Tibial nerve (tissue), 4 donors: ENCODE results near the gene DGLUCY. TPM values are rescaled to one million over a fixed set of nuclear protein-coding genes. Genes with fewer than 3 reads are reported as not detected.

Source experiments
- DNase-seq, 2 donors: peaks; one replicate each; pipeline ENCODE4 v3.0.0-alpha.2; 2019; ENCODE audit warnings: low spot score in 2 of 2
- H3K27ac ChIP-seq, 4 donors: fragments of 200-600 bp; sonication (generic) in 3 of 4; one replicate each; pipeline ENCODE4 v1.5.1; 2017 to 2019; ENCODE audit warnings: mild to moderate bottlenecking in 1 of 4
- H3K27me3 ChIP-seq, 2 donors: fragments of 200-600 bp; sonication (generic) in 1 of 2; one replicate each; pipeline versions ENCODE4 v1.5.1 to v1.6.0; 2017 to 2019
- H3K36me3 ChIP-seq, 3 donors: fragments of 200-600 bp; sonication (generic); one replicate each; pipeline ENCODE4 v1.5.1; 2018 to 2019
- H3K4me1 ChIP-seq, 4 donors: fragments of 200-600 bp; sonication (generic) in 3 of 4; one replicate each; pipeline ENCODE4 v1.5.1; 2017 to 2019
- H3K4me3 ChIP-seq, 4 donors: fragments of 200-600 bp; sonication (generic) in 3 of 4; one replicate each; pipeline ENCODE4 v1.5.1; 2017 to 2019; ENCODE audit warnings: mild to moderate bottlenecking in 1 of 4, moderate library complexity in 1 of 4
- H3K9me3 ChIP-seq, 4 donors: fragments of 200-600 bp; sonication (generic) in 3 of 4; one replicate each; pipeline ENCODE4 v1.5.1; 2017 to 2019
- CTCF ChIP-seq, 5 experiments: fragments of 200-600 bp in 3 of 5; fragments of 450-650 bp in 2 of 5; sonication (generic) in 3 of 5; IDR thresholded peaks; one replicate each; pipeline ENCODE4 v1.5.1; 2016 to 2019; ENCODE audit warnings: antibody characterized with exemption in 5 of 5, mild to moderate bottlenecking in 3 of 5, moderate library complexity in 2 of 5
- EP300 ChIP-seq, 2 donors: sonication (generic); formaldehyde crosslinking; IDR thresholded peaks; one replicate each; pipeline ENCODE4 v1.6.1; 2017; ENCODE audit warnings: antibody characterized with exemption in 2 of 2, mild to moderate bottlenecking in 1 of 2
- POLR2A ChIP-seq, 2 donors: fragments of 450-650 bp; IDR thresholded peaks; one replicate each; pipeline ENCODE4 v1.6.1; 2017; ENCODE audit warnings: antibody characterized with exemption in 2 of 2, mild to moderate bottlenecking in 2 of 2, moderate library complexity in 2 of 2
- WGBS, 2 donors: methylation state at CpG; one replicate each; pipeline ENCODE4 v1.1.5; 2018; 5-methylcytosine and 5-hydroxymethylcytosine counted together
- total RNA-seq, 4 donors: library from RNA; depleted of rRNA; stranded (reverse); fragments of >200 nt; gene quantifications; one replicate each; pipeline ENCODE4 v1.1.0, GENCODE V29; 2016

DGLUCY gene
- total RNA-seq, 4 donors from 2014 or later = 41.6 to 55.5 (median 46.5) TPM

GRCh38 chr14:91158091-91158790 is 44.4 kb downstream of the DGLUCY start:
- Histone ChIP-seq H3K27me3 (no peaks in the 10 kb centered on the region), H3K4me3 (no peak overlapping the region), H3K36me3 (peaks cover 6 to 62% (median 16%) of the 10 kb centered on the region in 3 donors), H3K27ac (no peak overlapping the region), H3K4me1 (peaks cover 0 to 9% (median 0%) of the 10 kb centered on the region in 4 donors), H3K9me3 (no peaks in the 10 kb centered on the region)
- 75 to 78% methylated on average over 2 of the region's 2 CpGs for WGBS, 2 donors
- no peak for DNase-seq
- TF ChIP-seq EP300 (IDR thresholded peaks at IDR 0.05) (no peak), POLR2A (IDR thresholded peaks at IDR 0.05) (no peak), CTCF (IDR thresholded peaks at IDR 0.05) (no peak)

- Histone ChIP-seq H3K27ac (no peak overlapping the region), H3K9me3 (no peaks in the 10 kb centered on the region)
These were observed 45.3 kb downstream of the DGLUCY start for GRCh38 chr14:91159182-91159581.

GRCh38 chr14:91159906-91160305 is 46.0 kb downstream of the DGLUCY start:
- peaks cover 0 to 5% (median 0%) of the 10 kb centered on the region in 4 donors for H3K4me1 ChIP-seq
- TF ChIP-seq EP300 (IDR thresholded peaks at IDR 0.05) (no peak), POLR2A (IDR thresholded peaks at IDR 0.05) (no peak), CTCF (IDR thresholded peaks at IDR 0.05) (no peak)
- H3K27ac ChIP-seq = no peak overlapping the region
- no peaks in the 10 kb centered on the region for H3K9me3 ChIP-seq
- no peaks in the 10 kb centered on the region for H3K27me3 ChIP-seq
- DNase-seq = no peak
- peaks cover 6 to 74% (median 18%) of the 10 kb centered on the region in 3 donors for H3K36me3 ChIP-seq
- H3K4me3 ChIP-seq = no peak overlapping the region
- WGBS, 2 donors = 85 to 90% methylated on average over 6 of the region's 6 CpGs

More at GRCh38 chr14:91159182-91159581, 45.3 kb downstream of the DGLUCY start:
- no peak overlapping the region for H3K4me3 ChIP-seq
- WGBS, 2 donors = 95 to 98% methylated on average over 6 of the region's 6 CpGs
- H3K36me3 ChIP-seq = peaks cover 6 to 67% (median 18%) of the 10 kb centered on the region in 3 donors
- peaks cover 0 to 9% (median 0%) of the 10 kb centered on the region in 4 donors for H3K4me1 ChIP-seq
- TF ChIP-seq POLR2A (IDR thresholded peaks at IDR 0.05) (no peak), CTCF (IDR thresholded peaks at IDR 0.05) (no peak), EP300 (IDR thresholded peaks at IDR 0.05) (no peak)
- no peak for DNase-seq
- H3K27me3 ChIP-seq = no peaks in the 10 kb centered on the region

- Histone ChIP-seq H3K4me3 (no peak overlapping the region), H3K27me3 (no peaks in the 10 kb centered on the region), H3K9me3 (no peaks in the 10 kb centered on the region), H3K27ac (no peak overlapping the region), H3K36me3 (peaks cover under 1 to 97% (median 30%) of the 10 kb centered on the region in 3 donors), H3K4me1 (no peaks in the 10 kb centered on the region)
- TF ChIP-seq POLR2A (IDR thresholded peaks at IDR 0.05) = no peak
- TF ChIP-seq EP300 (IDR thresholded peaks at IDR 0.05) = no peak
- TF ChIP-seq CTCF (IDR thresholded peaks at IDR 0.05) = no peak
- no peak for DNase-seq
- WGBS, 2 donors = 81 to 89% methylated on average over 12 to 14 of the region's 14 CpGs
These were observed 49.4 kb downstream of the DGLUCY start for GRCh38 chr14:91163316-91163715.

GRCh38 chr14:91164676-91165075 is 50.8 kb downstream of the DGLUCY start:
- Histone ChIP-seq H3K4me1 (no peaks in the 10 kb centered on the region), H3K27ac (no peak overlapping the region), H3K9me3 (no peaks in the 10 kb centered on the region), H3K4me3 (no peak overlapping the region), H3K27me3 (no peaks in the 10 kb centered on the region), H3K36me3 (peaks cover 3 to 97% (median 30%) of the 10 kb centered on the region in 3 donors)
- no peak for TF ChIP-seq POLR2A (IDR thresholded peaks at IDR 0.05)
- TF ChIP-seq EP300 (IDR thresholded peaks at IDR 0.05) = no peak
- no peak for TF ChIP-seq CTCF (IDR thresholded peaks at IDR 0.05)
- WGBS, 2 donors = 100% methylated on average over 1 of the region's 1 CpG
- DNase-seq = no peak
